Caco-2 (cell line): ENCODE measurements around the gene CSTF2T. TPM values are rescaled to one million over a fixed set of nuclear protein-coding genes. Genes with fewer than 3 reads are reported as not detected.

Experiments used
- BruUV-seq: library from RNA; stranded (reverse); fragments of 400-500 nt; replicated peaks from 2 replicates; lab custom pipeline; 2021; lab: Mats Ljungman, UMichigan
- CTCF ChIA-PET: fragments of 300-600 bp; sonication (Branson Sonifier 250); formaldehyde crosslinking; loops from one replicate; lab custom pipeline; 2022; ENCODE audit warnings: antibody characterized with exemption; lab: Charles Lee
- POLR2A ChIA-PET: fragments of 300-600 bp; sonication (Branson Sonifier 250); formaldehyde crosslinking; loops from one replicate; lab custom pipeline; 2022; ENCODE audit warnings: antibody characterized with exemption; lab: Charles Lee
- DNase-seq, 2 experiments: peaks; one replicate each; pipeline versions ENCODE4 v3.0.0 to v3.0.0-alpha.2; 2020 to 2022
- H3K27me3 ChIP-seq: replicated peaks from 2 replicates; pipeline ENCODE4 v1.6.0; 2011; ENCODE audit warnings: low read length; ENCODE audit not compliant: control insufficient read depth, insufficient read depth
- H3K36me3 ChIP-seq: 2 replicates; pipeline ENCODE4 v1.5.1; 2011; ENCODE audit warnings: low read length; ENCODE audit not compliant: control insufficient read depth, insufficient read depth
- H3K4me1 ChIP-seq: fragments of 250-450 bp; sonication (Bioruptor Pico); 2 replicates; pipeline ENCODE4 v1.5.1; 2020; ENCODE audit warnings: mild to moderate bottlenecking
- H3K4me3 ChIP-seq: 2 replicates; pipeline ENCODE4 v1.5.1; 2011; ENCODE audit warnings: low read depth, mild to moderate bottlenecking, control low read depth, low read length
- H3K9me3 ChIP-seq: fragments of 250-450 bp; sonication (Bioruptor Pico); 2 replicates; pipeline ENCODE4 v1.5.1; 2020; ENCODE audit warnings: mild to moderate bottlenecking, moderate library complexity
- H3K27ac Mint-ChIP-seq: one replicate; pipeline ENCODE4 v1.8.0; 2022; ENCODE audit warnings: mixed read lengths; ENCODE audit not compliant: unreplicated experiment
- H3K27me3 Mint-ChIP-seq: one replicate; pipeline ENCODE4 v1.8.0; 2022; ENCODE audit warnings: mixed read lengths; ENCODE audit not compliant: insufficient read depth, unreplicated experiment
- H3K36me3 Mint-ChIP-seq: one replicate; pipeline ENCODE4 v1.8.0; 2022; ENCODE audit warnings: mild to moderate bottlenecking, mixed read lengths; ENCODE audit not compliant: insufficient read depth, unreplicated experiment
- H3K4me1 Mint-ChIP-seq: one replicate; pipeline ENCODE4 v1.8.0; 2022; ENCODE audit warnings: low read depth, mixed read lengths; ENCODE audit not compliant: unreplicated experiment
- H3K4me3 Mint-ChIP-seq: one replicate; pipeline ENCODE4 v1.8.0; 2022; ENCODE audit warnings: mild to moderate bottlenecking, moderate library complexity, mixed read lengths; ENCODE audit not compliant: unreplicated experiment
- H3K9me3 Mint-ChIP-seq: one replicate; pipeline ENCODE4 v1.8.0; 2022; ENCODE audit warnings: mixed read lengths; ENCODE audit not compliant: unreplicated experiment
- intact Hi-C: fragments of 100-400 bp; cut with micrococcal nuclease; formaldehyde crosslinking; loops from one replicate; pipeline ENCODE4 v1.10.0; 2022; ENCODE audit not compliant: unreplicated experiment
- total RNA-seq: library from RNA; stranded (reverse); gene quantifications from 2 replicates; pipeline ENCODE4 v1.2.3, GENCODE V29; 2022
- TF ChIP-seq, protein P1 (sequence below), 2 experiments: fragments of 200-600 bp in 1 of 2; IDR thresholded peaks; 1 replicate in 1 of 2; 2 replicates in 1 of 2; pipeline versions ENCODE4 v1.5.1 to v1.8.0; 2011 to 2022; ENCODE audit warnings: antibody characterized with exemption in 1 of 2, control low read depth in 1 of 2, inconsistent platforms in 1 of 2, low read depth in 1 of 2, low read length in 1 of 2, mild to moderate bottlenecking in 1 of 2, moderate library complexity in 1 of 2; ENCODE audit not compliant: insufficient read depth in 1 of 2, severe bottlenecking in 1 of 2, unreplicated experiment in 1 of 2

The CSTF2T gene
- total RNA-seq, 1 experiment from 2014 or later: 51.2 TPM

GRCh38 chr10:51654918-51655317, 44.5 kb downstream of the CSTF2T start:
- TF ChIP-seq, protein P1, sequence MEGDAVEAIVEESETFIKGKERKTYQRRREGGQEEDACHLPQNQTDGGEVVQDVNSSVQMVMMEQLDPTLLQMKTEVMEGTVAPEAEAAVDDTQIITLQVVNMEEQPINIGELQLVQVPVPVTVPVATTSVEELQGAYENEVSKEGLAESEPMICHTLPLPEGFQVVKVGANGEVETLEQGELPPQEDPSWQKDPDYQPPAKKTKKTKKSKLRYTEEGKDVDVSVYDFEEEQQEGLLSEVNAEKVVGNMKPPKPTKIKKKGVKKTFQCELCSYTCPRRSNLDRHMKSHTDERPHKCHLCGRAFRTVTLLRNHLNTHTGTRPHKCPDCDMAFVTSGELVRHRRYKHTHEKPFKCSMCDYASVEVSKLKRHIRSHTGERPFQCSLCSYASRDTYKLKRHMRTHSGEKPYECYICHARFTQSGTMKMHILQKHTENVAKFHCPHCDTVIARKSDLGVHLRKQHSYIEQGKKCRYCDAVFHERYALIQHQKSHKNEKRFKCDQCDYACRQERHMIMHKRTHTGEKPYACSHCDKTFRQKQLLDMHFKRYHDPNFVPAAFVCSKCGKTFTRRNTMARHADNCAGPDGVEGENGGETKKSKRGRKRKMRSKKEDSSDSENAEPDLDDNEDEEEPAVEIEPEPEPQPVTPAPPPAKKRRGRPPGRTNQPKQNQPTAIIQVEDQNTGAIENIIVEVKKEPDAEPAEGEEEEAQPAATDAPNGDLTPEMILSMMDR (IDR thresholded peaks at IDR 0.05; ENCODE audit: insufficient read depth in 1 of 2, low read depth in 1 of 2, low read length in 1 of 2, severe bottlenecking in 1 of 2, unreplicated experiment in 1 of 2): no peak
- H3K36me3 Mint-ChIP-seq: no peaks in the 10 kb centered on the region
- POLR2A ChIA-PET: interaction anchor here (0.7 kb wide), 1 partner anchor 387 kb away, joined by 3 read pairs; no protein-coding TSS in a partner anchor
- peaks cover 6% of the 10 kb centered on the region for H3K4me1 Mint-ChIP-seq
- H3K27me3 Mint-ChIP-seq: peaks cover 7% of the 10 kb centered on the region
- intact Hi-C loops: no loop called here
- H3K9me3 Mint-ChIP-seq: peaks cover 7% of the 10 kb centered on the region
- H3K36me3 ChIP-seq: no peaks in the 10 kb centered on the region
- no peaks in the 10 kb centered on the region for H3K9me3 ChIP-seq
- H3K4me1 ChIP-seq: peaks cover 6% of the 10 kb centered on the region; the same call in 1 of the 2 replicates
- no peak overlapping the region for H3K4me3 ChIP-seq
- no peak overlapping the region for H3K27ac Mint-ChIP-seq
- BruUV-seq: no TSS peak
- no peak overlapping the region for H3K4me3 Mint-ChIP-seq
- no peaks in the 10 kb centered on the region for H3K27me3 ChIP-seq
- no peak for DNase-seq
- CTCF ChIA-PET: no interaction called here

DNA sequence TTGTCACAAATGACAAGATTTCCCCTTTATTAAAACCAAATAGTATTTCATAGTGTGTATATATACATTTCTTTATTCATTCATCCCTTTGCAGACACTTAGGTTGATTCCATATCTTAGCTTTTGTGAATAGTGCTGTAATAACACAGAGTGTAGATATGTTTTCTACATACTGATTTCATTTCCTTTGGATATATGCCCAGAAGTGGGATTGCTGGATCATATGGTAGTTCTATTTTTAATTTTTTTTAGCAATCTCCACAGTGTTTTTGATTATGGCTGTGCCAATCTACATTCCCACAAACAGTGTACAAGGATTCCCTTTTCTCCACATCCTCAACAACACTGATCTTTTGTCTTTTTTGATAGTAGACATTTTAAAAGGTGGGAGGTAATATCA, 46.4 kb downstream of the CSTF2T start:
- H3K4me1 Mint-ChIP-seq: peaks cover 13% of the 10 kb centered on the region
- Histone ChIP-seq H3K4me1 (peaks cover 13% of the 10 kb centered on the region; the same call in 1 of the 2 replicates), H3K4me3 (no peak overlapping the region), H3K27me3 (no peaks in the 10 kb centered on the region), H3K36me3 (no peaks in the 10 kb centered on the region), H3K9me3 (no peaks in the 10 kb centered on the region)
- POLR2A ChIA-PET: no interaction called here
- DNase-seq: no peak
- TF ChIP-seq, protein P1 (IDR thresholded peaks at IDR 0.05; ENCODE audit: insufficient read depth in 1 of 2, low read depth in 1 of 2, low read length in 1 of 2, severe bottlenecking in 1 of 2, unreplicated experiment in 1 of 2): no peak
- no TSS peak for BruUV-seq
- peaks cover 5% of the 10 kb centered on the region for H3K27me3 Mint-ChIP-seq
- H3K4me3 Mint-ChIP-seq: no peak overlapping the region
- CTCF ChIA-PET: no interaction called here
- H3K36me3 Mint-ChIP-seq: no peaks in the 10 kb centered on the region
- H3K9me3 Mint-ChIP-seq: peaks cover 10% of the 10 kb centered on the region
- intact Hi-C loops: no loop called here
- H3K27ac Mint-ChIP-seq: no peak overlapping the region

- POLR2A ChIA-PET: no interaction called here
- CTCF ChIA-PET: no interaction called here
- H3K36me3 ChIP-seq: no peaks in the 10 kb centered on the region
Measured at GRCh38 chr10:51651063-51651462, 48.3 kb downstream of the CSTF2T start.

More at GRCh38 chr10:51651063-51651462, 48.3 kb downstream of the CSTF2T start:
- Mint-ChIP-seq H3K27ac (no peak overlapping the region), H3K9me3 (peaks cover 10% of the 10 kb centered on the region), H3K4me1 (peaks cover 13% of the 10 kb centered on the region), H3K27me3 (peaks cover 3% of the 10 kb centered on the region), H3K4me3 (no peak overlapping the region), H3K36me3 (no peaks in the 10 kb centered on the region)
- Histone ChIP-seq H3K4me1 (peaks cover 13% of the 10 kb centered on the region; the same call in 1 of the 2 replicates), H3K9me3 (no peaks in the 10 kb centered on the region), H3K4me3 (no peak overlapping the region), H3K27me3 (no peaks in the 10 kb centered on the region)
- TF ChIP-seq, protein P1 (IDR thresholded peaks at IDR 0.05; ENCODE audit: insufficient read depth in 1 of 2, low read depth in 1 of 2, low read length in 1 of 2, severe bottlenecking in 1 of 2, unreplicated experiment in 1 of 2): no peak
- DNase-seq: no peak
- intact Hi-C loops: no loop called here
- no TSS peak for BruUV-seq
